ENCODE data around the gene CRTAP.
"Not testable (repeated sequence)": the region's sequence is repeated elsewhere in the genome, so short reads cannot be mapped to it uniquely, and the experiment has no call there.

Gene CRTAP

DNA sequence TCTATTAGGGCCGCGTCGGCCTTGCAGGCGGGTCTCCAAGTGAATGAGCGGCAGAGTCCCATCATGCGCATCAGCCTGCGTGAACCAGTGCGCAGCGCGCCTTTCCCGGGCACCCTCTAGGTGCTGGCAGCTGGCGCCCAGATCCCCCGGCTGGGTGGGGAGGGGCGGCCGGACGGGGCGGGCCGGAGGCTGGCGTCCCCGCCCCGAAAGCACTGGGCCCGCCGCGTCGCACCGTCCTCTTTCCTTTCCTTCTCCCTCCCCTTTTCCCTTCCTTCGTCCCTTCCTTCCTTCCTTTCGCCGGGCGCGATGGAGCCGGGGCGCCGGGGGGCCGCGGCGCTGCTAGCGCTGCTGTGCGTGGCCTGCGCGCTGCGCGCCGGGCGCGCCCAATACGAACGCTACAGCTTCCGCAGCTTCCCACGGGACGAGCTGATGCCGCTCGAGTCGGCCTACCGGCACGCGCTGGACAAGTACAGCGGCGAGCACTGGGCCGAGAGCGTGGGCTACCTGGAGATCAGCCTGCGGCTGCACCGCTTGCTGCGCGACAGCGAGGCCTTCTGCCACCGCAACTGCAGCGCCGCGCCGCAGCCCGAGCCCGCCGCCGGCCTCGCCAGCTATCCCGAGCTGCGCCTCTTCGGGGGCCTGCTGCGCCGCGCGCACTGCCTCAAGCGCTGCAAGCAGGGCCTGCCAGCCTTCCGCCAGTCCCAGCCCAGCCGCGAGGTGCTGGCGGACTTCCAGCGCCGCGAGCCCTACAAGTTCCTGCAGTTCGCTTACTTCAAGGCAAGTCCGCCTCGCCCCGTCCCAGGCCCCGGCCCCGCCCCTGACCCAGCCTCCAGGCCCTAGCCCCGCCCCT is at the start of gene CRTAP:
Gene CRTAP, plus strand, starts transcription at position 243 of the 850 bp plus-strand sequence. Its CDS starts 64 bp downstream, at position 307.
- peak; percentile 88 to 90 for DNase-seq

- peak; percentile 24 to 44 for DNase-seq
Observed at GRCh38 chr3:33064929-33065328, 48.9 kb upstream of the CRTAP start.

DNA sequence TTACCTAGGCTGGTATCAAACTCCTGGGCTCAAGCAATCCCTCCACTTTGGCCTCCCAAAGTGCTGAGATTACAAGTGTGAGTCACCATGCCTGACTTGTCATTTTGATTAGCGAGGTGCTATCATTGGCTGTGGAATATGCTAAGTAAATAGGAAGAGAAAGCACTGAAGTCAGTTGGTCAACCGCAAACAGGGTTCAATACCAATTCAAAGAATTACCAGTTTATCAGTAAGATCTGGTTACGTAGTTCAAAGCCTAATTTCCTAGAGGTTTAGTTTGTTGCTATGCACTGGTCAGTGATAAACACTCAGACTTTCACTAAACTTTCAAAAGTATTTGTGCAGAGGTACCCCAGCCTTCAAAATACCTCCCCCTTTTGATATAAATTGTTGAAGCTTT is 46.3 kb upstream of the CRTAP start:
- DNase-seq: peak in 1 of 2 donors; percentile 45

DNA sequence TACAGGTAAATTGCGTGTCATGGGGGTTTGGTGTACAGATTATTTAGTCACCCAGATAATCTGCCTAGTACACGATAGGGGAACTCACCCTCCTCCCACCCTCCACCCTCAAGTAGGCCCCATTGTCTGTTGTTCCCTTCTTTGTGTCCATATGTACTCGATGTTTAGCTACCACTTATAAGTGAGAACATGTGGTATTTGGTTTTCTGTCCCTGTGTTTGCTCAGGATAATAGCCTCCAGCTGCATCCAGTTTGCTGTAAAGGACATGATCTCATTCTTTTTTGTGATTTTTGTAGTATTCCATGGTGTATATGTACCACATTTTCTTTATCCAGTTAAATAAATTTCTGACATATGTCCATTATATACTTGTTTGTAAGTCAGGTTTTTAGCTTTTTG is 44.0 kb upstream of the CRTAP start:
- DNase-seq: not testable (repeated sequence)

DNA sequence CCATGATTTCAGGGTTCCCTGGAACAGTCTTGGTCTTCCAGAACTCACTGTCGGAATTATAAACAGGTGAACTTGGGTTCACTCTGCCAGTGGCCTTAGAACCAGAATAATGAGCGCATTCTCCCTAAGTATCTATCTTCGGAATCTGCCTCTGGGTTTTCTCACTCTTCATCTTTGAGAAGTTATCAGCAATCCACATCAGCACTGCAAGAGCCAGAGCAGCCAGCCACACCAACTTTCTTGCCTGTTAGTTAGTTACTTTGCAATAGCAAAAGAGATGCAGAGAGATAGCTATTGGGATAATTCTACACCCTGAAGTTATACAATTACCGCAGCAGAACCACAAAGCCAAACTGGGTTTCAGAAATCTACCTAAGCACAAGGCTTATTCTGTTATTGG is 42.6 kb upstream of the CRTAP start:
- no peak for DNase-seq

DNA sequence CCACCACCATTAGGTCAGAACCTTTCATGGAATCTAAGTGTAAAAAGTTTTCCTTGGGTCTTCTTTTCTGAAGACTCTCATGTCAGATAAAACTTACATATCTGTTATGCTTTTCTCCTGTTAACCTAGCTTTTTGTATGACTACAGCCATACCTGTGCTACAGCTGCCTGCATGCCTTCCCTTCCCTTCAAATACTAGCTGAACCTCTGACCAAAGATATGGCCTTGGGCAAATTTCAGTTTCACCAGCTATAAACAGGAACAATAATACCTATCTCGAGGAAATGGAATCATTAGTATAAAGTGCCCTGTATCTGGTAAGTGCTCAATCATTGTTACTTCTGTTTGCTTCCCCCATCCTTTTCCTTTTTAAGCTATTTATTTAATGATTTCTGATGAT is 41.9 kb upstream of the CRTAP start:
- DNase-seq: no peak

GRCh38 chr3:33074217-33075067 is 39.4 kb upstream of the CRTAP start:
- DNase-seq: peak; percentile 62 to 72

DNA sequence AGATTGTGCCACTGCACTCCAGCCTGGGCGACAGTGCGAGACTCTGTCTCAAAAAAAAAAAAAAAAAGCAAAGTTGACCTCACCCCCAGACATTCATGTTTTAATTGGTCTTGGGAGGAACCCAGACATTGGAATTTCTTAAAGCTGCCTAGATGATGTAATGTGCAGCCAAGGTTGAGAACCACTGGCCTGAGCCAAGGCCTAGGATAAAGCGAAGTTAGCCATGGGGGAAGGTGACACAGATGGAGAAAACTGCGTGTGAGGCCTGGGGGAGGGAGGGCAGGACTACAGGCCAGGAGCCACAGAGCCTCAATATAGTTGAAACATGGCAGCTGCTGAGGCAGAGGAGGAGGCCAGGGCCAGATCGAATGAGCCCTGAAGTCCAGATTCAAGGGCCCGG is 37.8 kb upstream of the CRTAP start:
- no peak for DNase-seq

DNA sequence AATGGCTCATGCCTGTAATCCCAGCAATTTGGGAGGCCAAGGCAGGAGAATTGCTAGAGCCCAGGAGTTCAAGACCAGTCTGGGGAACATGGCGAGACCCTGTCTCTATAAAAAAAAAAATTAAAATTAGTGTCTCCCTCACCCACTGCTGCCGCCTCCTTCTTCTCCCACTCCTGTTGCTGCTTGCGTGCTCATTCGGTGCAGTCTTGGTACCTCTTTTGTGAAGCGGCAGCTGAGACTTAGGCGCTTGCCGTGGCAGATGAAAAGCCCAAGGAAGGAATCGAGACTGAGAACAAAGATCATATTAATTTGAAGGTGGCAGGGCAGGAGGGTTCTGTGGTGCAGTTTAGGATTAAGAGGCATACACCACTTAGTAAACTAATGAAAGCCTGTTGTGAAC is 36.9 kb upstream of the CRTAP start:
- no peak for DNase-seq

- DNase-seq: no peak
Observed at GRCh38 chr3:33077976-33078375, 35.8 kb upstream of the CRTAP start.

GRCh38 chr3:33079813-33080212 is 34.0 kb upstream of the CRTAP start:
- DNase-seq: not testable (repeated sequence)

- no peak for DNase-seq
Observed at GRCh38 chr3:33081812-33082211, 32.0 kb upstream of the CRTAP start.

- DNase-seq: no peak
Observed at GRCh38 chr3:33083958-33084357, 29.9 kb upstream of the CRTAP start.

DNA sequence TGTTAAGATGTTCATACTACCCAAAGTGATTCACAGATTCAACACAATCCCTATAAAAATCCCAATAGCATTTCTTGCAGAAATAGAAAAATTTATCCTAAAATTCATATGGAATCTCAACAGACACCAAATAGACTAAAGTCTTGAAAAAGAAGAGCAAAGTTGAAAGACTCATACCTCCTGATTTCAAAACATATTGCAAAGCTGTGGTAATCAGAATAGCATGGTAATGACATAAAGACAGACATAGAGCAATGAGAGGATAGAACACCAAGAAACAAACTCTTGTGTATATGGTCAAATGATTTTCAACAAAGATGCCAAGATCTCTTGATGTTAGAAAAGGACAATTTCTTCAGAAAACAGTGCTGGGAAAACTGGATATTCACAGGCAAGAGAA is 25.1 kb upstream of the CRTAP start:
- no peak for DNase-seq

- DNase-seq: peak in 1 of 2 donors; percentile 47
Observed at GRCh38 chr3:33089515-33089914, 24.3 kb upstream of the CRTAP start.

- DNase-seq: no peak
Observed at GRCh38 chr3:33091746-33092145, 22.1 kb upstream of the CRTAP start.

- DNase-seq: no peak
Observed at GRCh38 chr3:33092496-33093254, 21.1 kb upstream of the CRTAP start.

DNA sequence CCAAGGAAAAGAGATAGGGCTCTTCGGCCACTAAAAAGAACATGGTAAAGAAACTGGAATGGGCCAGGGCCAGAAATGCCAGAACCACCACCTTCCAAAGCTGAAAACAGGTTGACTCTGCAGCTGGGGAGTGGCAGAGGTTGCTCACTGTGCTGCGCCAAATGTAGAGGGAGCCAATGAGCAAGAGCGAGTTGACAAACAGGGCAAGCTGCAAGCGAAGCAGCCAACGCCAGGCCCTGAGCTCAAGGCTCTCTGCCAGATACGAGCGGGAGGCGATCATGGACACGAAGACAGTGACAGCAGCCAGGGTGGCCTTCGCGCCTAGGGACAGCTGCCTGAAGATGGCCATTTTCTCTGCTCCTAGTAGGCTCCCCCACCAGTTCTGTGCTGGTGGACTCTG is 20.0 kb upstream of the CRTAP start:
- DNase-seq: no peak

DNA sequence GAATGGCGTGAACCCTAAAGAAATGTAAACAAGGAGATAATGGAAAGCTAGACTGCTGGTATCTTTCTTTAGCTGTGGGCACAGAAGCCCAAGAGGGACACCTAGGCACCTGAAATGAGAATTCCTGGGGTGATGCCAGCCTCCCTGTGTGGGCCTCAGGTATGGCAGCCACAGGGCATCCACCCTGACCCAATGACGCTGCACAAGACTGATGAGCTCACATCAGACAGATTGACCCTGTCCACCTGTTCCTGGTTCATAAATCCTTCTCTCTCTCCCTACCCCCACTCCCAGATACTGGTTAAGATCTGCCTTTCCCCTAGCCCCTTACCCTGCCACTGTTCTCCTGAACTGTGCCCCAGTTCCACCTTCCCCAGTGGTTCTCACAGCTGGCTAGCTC is 18.4 kb upstream of the CRTAP start:
- no peak for DNase-seq

GRCh38 chr3:33096093-33096868 is 17.5 kb upstream of the CRTAP start:
- DNase-seq: peak; percentile 46 to 59

GRCh38 chr3:33099109-33099645 is 14.6 kb upstream of the CRTAP start:
- DNase-seq: no peak

GRCh38 chr3:33099701-33100100 is 14.1 kb upstream of the CRTAP start:
- DNase-seq: no peak
